GM19099 (cell line): ENCODE data around the gene USP15.

Experiments
- POLR2A ChIP-seq: IDR thresholded peaks from 3 replicates; pipeline ENCODE4 v1.6.1; 2011; ENCODE audit warnings: low read depth; ENCODE audit not compliant: insufficient read length; ENCODE audit errors: extremely low read depth

Gene USP15

DNA sequence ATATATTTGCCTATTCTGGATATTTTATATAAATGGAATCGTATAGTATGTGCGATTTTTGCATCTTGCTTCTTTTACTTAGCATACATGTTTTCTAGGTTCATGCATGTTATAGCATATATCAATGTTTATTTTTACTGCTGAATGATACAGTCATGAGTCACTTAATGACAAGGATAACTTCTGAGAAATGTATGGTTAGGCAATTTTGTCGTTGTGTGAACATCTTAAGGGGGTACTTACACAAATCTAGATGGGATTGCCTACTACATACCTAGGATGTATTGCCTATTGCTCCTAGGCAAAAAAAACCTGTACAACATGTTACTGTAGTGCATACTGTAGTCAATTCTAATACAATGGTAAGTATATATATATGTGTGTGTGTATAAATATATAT lies 8.8 kb downstream of the USP15 start:
- TF ChIP-seq POLR2A, result no peak

- TF ChIP-seq POLR2A, result no peak
These were observed 9.4 kb downstream of the USP15 start for GRCh38 chr12:62269464-62270228.

DNA sequence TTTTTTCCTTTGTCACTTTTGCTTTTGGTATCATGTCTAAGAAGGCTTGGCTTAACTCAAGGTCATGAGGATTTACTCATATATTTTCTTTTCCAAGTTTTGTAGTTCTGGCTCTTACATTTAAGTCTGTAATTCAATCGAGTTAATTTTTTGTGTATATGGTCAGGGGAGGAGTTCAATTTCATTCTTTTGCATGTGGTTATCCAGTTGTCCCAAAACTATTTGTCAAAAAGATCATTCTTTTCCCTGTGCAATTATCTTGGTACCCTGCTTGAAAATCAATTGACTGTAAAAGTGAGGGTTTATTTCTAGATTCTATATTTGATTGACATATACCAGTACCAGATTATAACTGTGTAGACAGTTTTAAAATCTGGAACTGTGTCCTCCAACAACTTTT lies 10.2 kb downstream of the USP15 start:
- no peak for TF ChIP-seq POLR2A

DNA sequence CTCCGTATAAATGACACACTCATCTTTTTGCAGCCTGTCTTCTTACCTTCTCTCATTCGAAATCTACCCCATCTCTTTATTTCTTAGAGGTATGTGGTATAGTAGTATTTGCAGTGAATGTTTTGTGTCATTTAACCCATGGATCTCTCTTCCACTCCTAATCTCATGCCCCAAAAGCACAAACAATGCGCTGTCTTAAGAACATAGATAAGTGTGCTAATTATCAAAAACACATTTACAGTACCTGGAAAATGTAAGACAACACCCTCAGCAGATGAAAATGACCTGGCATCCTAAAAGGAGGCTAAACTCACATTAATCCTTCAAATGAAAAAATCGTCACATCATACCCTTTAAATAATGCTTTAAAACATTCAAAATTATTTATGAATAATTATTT lies 10.7 kb downstream of the USP15 start:
- no peak for TF ChIP-seq POLR2A

DNA sequence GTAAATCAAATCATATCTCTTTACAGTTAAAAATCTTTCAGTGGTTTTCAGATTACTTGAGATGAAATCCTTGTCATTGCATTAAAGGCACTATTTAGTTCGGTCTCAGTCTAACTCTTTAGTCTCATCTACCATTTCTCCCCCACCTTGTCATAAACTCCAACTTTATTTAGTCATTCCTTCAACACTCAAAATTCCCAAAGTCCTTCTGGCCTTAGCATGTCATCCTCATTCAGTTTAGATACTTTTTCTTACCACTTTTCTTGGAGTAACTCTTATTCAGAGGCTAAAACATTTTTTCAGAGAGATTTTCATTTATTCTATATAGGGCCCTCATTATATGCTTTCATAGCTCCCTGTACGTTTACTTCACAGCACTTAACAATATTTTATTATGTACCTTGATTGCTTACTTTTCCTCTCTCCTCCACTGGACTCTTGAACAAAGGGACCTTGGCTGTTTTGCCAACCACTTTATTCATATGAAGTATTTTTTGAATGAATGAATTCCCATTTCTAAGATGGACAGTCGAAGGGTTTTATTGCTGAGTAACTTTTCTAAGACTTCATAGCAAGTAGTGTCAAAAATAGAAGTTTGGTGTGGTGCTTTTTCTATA lies 12.8 kb downstream of the USP15 start:
- TF ChIP-seq POLR2A, result no peak

- TF ChIP-seq POLR2A, result no peak
These were observed 13.6 kb downstream of the USP15 start for GRCh38 chr12:62273724-62274380.

- TF ChIP-seq POLR2A, result no peak
These were observed 17.8 kb downstream of the USP15 start for GRCh38 chr12:62278022-62278421.

GRCh38 chr12:62279058-62279457 lies 18.9 kb downstream of the USP15 start:
- no peak for TF ChIP-seq POLR2A

GRCh38 chr12:62279961-62280360 lies 19.8 kb downstream of the USP15 start:
- TF ChIP-seq POLR2A, result no peak

DNA sequence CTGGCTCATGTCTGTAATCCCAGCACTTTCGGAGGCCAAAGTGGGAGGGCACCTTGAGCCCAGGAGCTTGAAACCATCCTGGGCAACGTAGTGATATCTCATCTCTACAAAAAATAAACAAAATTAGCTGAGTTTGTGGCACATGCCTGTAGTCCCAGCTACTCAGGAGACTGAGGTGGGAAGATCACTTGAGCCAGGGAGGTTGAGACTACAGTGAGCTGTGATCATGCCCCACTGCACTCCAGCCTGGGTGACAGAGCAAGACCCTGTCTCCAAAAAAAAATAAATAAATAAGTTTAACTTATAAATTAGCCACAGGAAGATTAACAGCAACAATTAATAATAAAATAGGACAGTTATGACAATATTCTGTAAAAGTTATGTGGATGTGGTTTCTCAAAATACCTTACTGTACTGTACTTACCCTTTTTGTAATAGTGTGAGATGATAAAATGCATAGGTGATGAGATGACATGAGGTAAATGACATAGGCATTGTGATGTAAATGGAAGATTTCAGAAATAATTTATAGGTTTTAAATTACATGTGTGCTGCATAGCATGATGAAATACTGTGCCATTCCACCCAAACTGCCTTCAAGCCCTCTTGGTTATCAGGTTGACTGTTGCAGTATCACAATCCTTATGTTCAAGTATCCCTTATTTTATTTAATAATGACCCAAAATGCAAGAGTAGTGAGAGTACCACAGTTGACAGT lies 22.0 kb downstream of the USP15 start:
- no peak for TF ChIP-seq POLR2A

GRCh38 chr12:62284749-62285148 lies 24.5 kb downstream of the USP15 start:
- no peak for TF ChIP-seq POLR2A

DNA sequence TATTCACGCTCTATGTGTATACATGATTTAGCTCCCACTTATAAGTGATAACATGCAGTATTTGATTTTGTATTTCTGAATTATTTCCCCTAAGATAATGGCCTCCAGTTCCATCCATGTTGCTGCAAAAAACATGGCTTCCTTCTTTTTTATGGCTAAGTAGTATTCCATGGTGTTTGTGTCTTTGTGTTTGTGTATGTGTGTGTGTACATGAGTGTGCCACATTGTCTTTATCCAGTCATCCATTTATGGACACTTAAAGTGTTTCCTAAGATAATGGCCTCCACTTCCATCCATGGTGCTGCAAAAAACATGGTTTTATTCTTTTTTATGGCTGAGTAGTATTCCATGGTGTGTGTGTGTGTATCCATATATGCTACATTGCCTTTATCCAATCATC lies 25.1 kb downstream of the USP15 start:
- TF ChIP-seq POLR2A, result no peak

- TF ChIP-seq POLR2A, result no peak
These were observed 28.1 kb downstream of the USP15 start for GRCh38 chr12:62288328-62288727.

DNA sequence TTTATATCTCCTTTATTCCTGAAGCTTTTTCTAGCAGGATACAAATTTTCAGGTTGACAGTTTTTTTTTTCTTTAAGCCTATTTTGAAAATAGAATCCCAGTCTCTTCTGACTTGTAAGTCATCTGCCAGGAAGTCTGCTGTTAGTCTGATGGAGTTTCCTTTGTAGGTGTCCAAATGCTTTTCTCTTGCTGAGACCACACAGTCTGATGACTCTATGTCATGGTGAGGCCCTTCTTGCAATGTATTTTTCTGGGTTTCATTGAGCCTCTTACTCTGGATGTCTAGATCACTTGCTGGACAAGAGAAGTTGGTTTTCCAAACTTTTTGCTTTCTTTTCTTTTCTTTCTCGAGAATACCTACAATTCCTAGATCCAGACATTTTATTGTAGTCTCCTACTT lies 30.6 kb downstream of the USP15 start:
- TF ChIP-seq POLR2A, result no peak
